ENCODE measurements around the gene PRKAR1B.

DNA sequence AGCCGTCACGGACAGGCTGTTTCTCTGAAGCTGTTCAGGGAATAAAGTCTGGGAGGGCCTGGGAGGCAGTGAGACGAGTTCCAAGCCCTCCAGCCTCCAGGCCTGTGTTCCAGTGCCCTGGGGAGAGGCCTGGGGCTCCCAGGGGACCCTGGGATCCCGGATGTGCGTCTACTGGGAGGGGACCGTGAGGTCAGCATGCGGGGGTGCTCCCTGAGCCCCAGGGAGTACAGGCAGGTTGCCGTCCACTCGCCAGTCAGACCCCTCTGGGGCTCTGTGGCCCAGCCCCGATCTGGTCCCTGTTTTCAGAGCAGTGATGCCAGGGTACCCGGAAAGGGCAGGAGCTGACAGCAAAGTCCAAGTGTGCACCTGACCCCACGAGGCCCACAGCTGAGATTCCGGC is 81.5 kb downstream of the PRKAR1B start:
- no peak for TF ChIP-seq YY1 (IDR thresholded peaks at IDR 0.05; ENCODE audit: insufficient read depth, insufficient read length)
- TF ChIP-seq SUZ12 (IDR thresholded peaks at IDR 0.05; ENCODE audit: extremely low read depth, insufficient read depth, insufficient read length), result no peak
- no peak for TF ChIP-seq ZNF274 (IDR thresholded peaks at IDR 0.05; ENCODE audit: low read depth, low read length)

All from NT2/D1 (cell line).